Activated CD4-positive, alpha-beta memory T cell treated with anti-CD3 and anti-CD28 coated beads, Interleukin-2, amount 10 ng/mL, durations not matched to agents 7 days and 5 days (primary cell): ENCODE results near the gene DIP2B. TPM values are rescaled to one million over a fixed set of nuclear protein-coding genes. Genes with fewer than 3 reads are reported as not detected.

Experiments used
- CTCF ChIA-PET: fragments of 350-600 bp; sonication (Branson Sonifier 250); formaldehyde crosslinking; loops from one replicate; lab custom pipeline; 2021; ENCODE audit warnings: antibody characterized with exemption, inconsistent platforms; lab: Charles Lee
- POLR2A ChIA-PET: fragments of 350-600 bp; sonication (Branson Sonifier 250); formaldehyde crosslinking; loops from one replicate; lab custom pipeline; 2021; ENCODE audit warnings: antibody characterized with exemption; lab: Charles Lee
- DNase-seq: peaks from one replicate; pipeline ENCODE4 v3.0.0-alpha.2; 2020
- H3K27ac Mint-ChIP-seq: one replicate; pipeline ENCODE4 v1.8.0; 2021; ENCODE audit warnings: mild to moderate bottlenecking, mixed read lengths
- H3K27me3 Mint-ChIP-seq: one replicate; pipeline ENCODE4 v1.8.0; 2021; ENCODE audit warnings: mixed read lengths
- H3K36me3 Mint-ChIP-seq: one replicate; pipeline ENCODE4 v1.8.0; 2021; ENCODE audit warnings: low read depth, mixed read lengths
- H3K4me1 Mint-ChIP-seq: one replicate; pipeline ENCODE4 v1.8.0; 2021; ENCODE audit warnings: mixed read lengths
- H3K4me3 Mint-ChIP-seq: one replicate; pipeline ENCODE4 v1.8.0; 2021; ENCODE audit warnings: mild to moderate bottlenecking, mixed read lengths
- H3K9me3 Mint-ChIP-seq: one replicate; pipeline ENCODE4 v1.8.0; 2021; ENCODE audit warnings: mixed read lengths
- total RNA-seq, 2 experiments: library from RNA; stranded (reverse); gene quantifications; one replicate each; pipeline ENCODE4 v1.2.3, GENCODE V29; 2021

DIP2B gene
- total RNA-seq, 2 experiments from 2014 or later: 20.3 to 22.9 TPM

GRCh38 chr12:50571786-50572185, 67.0 kb downstream of the DIP2B start:
- CTCF ChIA-PET: interaction anchor here (0.5 to 1.3 kb wide), 2 partner anchors 8 kb away, joined by 3 read pairs; no protein-coding TSS in a partner anchor
- no peak for DNase-seq
- Mint-ChIP-seq H3K9me3 (no peaks in the 10 kb centered on the region), H3K4me1 (peaks cover 9% of the 10 kb centered on the region), H3K27me3 (no peaks in the 10 kb centered on the region), H3K36me3 (peaks cover 4% of the 10 kb centered on the region), H3K4me3 (no peak overlapping the region), H3K27ac (no peak overlapping the region)
- POLR2A ChIA-PET: no interaction called here

GRCh38 chr12:50572287-50572686, 67.5 kb downstream of the DIP2B start:
- H3K4me1 Mint-ChIP-seq: peaks cover 9% of the 10 kb centered on the region
- DNase-seq: no peak
- ChIA-PET CTCF (interaction anchor here (1.1 to 1.3 kb wide), 2 partner anchors 9 to 10 kb away, joined by 3 read pairs; no protein-coding TSS in a partner anchor), POLR2A (interaction anchor here (0.6 kb wide), 1 partner anchor 9 kb away, joined by 3 read pairs; no protein-coding TSS in a partner anchor)
- no peak overlapping the region for H3K27ac Mint-ChIP-seq
- no peaks in the 10 kb centered on the region for H3K9me3 Mint-ChIP-seq
- no peaks in the 10 kb centered on the region for H3K27me3 Mint-ChIP-seq
- no peak overlapping the region for H3K4me3 Mint-ChIP-seq
- peaks cover 4% of the 10 kb centered on the region for H3K36me3 Mint-ChIP-seq

GRCh38 chr12:50572760-50573159, 68.0 kb downstream of the DIP2B start:
- Mint-ChIP-seq H3K9me3 (no peaks in the 10 kb centered on the region), H3K4me1 (peaks cover 8% of the 10 kb centered on the region), H3K27me3 (no peaks in the 10 kb centered on the region), H3K36me3 (peaks cover 3% of the 10 kb centered on the region), H3K4me3 (no peak overlapping the region), H3K27ac (no peak overlapping the region)
- ChIA-PET CTCF (interaction anchor here (1.1 to 1.3 kb wide), 2 partner anchors 9 kb away, joined by 3 read pairs; no protein-coding TSS in a partner anchor), POLR2A (interaction anchor here (0.6 to 1.0 kb wide), 2 partner anchors 9 to 64 kb away, joined by 3 read pairs; no protein-coding TSS in a partner anchor)
- DNase-seq: no peak

- no peak overlapping the region for H3K27ac Mint-ChIP-seq
Observed at GRCh38 chr12:50573271-50573670, 68.5 kb downstream of the DIP2B start.

GRCh38 chr12:50574601-50575348, 70.0 kb downstream of the DIP2B start:
- H3K27me3 Mint-ChIP-seq: no peaks in the 10 kb centered on the region
- H3K4me1 Mint-ChIP-seq: peaks cover 2% of the 10 kb centered on the region
- POLR2A ChIA-PET: no interaction called here
- H3K36me3 Mint-ChIP-seq: no peaks in the 10 kb centered on the region
- no peak overlapping the region for H3K4me3 Mint-ChIP-seq
- CTCF ChIA-PET: no interaction called here
- DNase-seq: no peak
- no peaks in the 10 kb centered on the region for H3K9me3 Mint-ChIP-seq
- no peak overlapping the region for H3K27ac Mint-ChIP-seq

More at GRCh38 chr12:50573271-50573670, 68.5 kb downstream of the DIP2B start:
- no peaks in the 10 kb centered on the region for H3K27me3 Mint-ChIP-seq
- peaks cover 4% of the 10 kb centered on the region for H3K4me1 Mint-ChIP-seq
- no peaks in the 10 kb centered on the region for H3K36me3 Mint-ChIP-seq
- no peaks in the 10 kb centered on the region for H3K9me3 Mint-ChIP-seq
- CTCF ChIA-PET: interaction anchor here (1.1 to 1.3 kb wide), 2 partner anchors 9 to 10 kb away, joined by 3 read pairs; no protein-coding TSS in a partner anchor
- POLR2A ChIA-PET: interaction anchor here (1.0 kb wide), 1 partner anchor 64 kb away, joined by 3 read pairs; no protein-coding TSS in a partner anchor
- no peak overlapping the region for H3K4me3 Mint-ChIP-seq
- no peak for DNase-seq

- DNase-seq: no peak
- Mint-ChIP-seq H3K9me3 (no peaks in the 10 kb centered on the region), H3K4me1 (peaks cover 5% of the 10 kb centered on the region), H3K4me3 (no peak overlapping the region), H3K27ac (no peak overlapping the region), H3K27me3 (no peaks in the 10 kb centered on the region), H3K36me3 (no peaks in the 10 kb centered on the region)
- ChIA-PET CTCF (interaction anchor here (1.3 kb wide), 1 partner anchor 75 kb away, joined by 3 read pairs; the partner anchor contains the start of gene DIP2B), POLR2A (no interaction called here)
Observed at GRCh38 chr12:50579757-50580267, 75.0 kb downstream of the DIP2B start.

GRCh38 chr12:50580436-50580835, 75.7 kb downstream of the DIP2B start:
- H3K27ac Mint-ChIP-seq: no peak overlapping the region
- POLR2A ChIA-PET: no interaction called here
- no peak overlapping the region for H3K4me3 Mint-ChIP-seq

GRCh38 chr12:50581226-50582184, 76.7 kb downstream of the DIP2B start:
- Mint-ChIP-seq H3K27ac (no peak overlapping the region), H3K4me3 (no peak overlapping the region), H3K4me1 (peaks cover 3% of the 10 kb centered on the region), H3K36me3 (no peaks in the 10 kb centered on the region), H3K9me3 (no peaks in the 10 kb centered on the region), H3K27me3 (no peaks in the 10 kb centered on the region)
- ChIA-PET POLR2A (no interaction called here), CTCF (interaction anchor here (0.6 to 1.3 kb wide), 4 partner anchors 9 to 727 kb away, joined by 3 to 4 read pairs (median 3); partner anchors contain the start of gene DIP2B)
- no peak for DNase-seq

More at GRCh38 chr12:50580436-50580835, 75.7 kb downstream of the DIP2B start:
- no peak for DNase-seq
- H3K36me3 Mint-ChIP-seq: no peaks in the 10 kb centered on the region
- H3K4me1 Mint-ChIP-seq: peaks cover 3% of the 10 kb centered on the region
- CTCF ChIA-PET: interaction anchor here (1.3 kb wide), 1 partner anchor 76 kb away, joined by 3 read pairs; the partner anchor contains the start of gene DIP2B
- H3K9me3 Mint-ChIP-seq: no peaks in the 10 kb centered on the region
- H3K27me3 Mint-ChIP-seq: no peaks in the 10 kb centered on the region

GRCh38 chr12:50584135-50584534, 79.3 kb downstream of the DIP2B start:
- DNase-seq: no peak
- POLR2A ChIA-PET: no interaction called here
- no peaks in the 10 kb centered on the region for H3K27me3 Mint-ChIP-seq
- CTCF ChIA-PET: no interaction called here
- no peak overlapping the region for H3K27ac Mint-ChIP-seq
- no peaks in the 10 kb centered on the region for H3K9me3 Mint-ChIP-seq
- peaks cover 6% of the 10 kb centered on the region for H3K4me1 Mint-ChIP-seq
- no peaks in the 10 kb centered on the region for H3K36me3 Mint-ChIP-seq
- H3K4me3 Mint-ChIP-seq: no peak overlapping the region

GRCh38 chr12:50589650-50590435, 85.1 kb downstream of the DIP2B start:
- peak; percentile 23 for DNase-seq
- Mint-ChIP-seq H3K4me1 (peaks cover 13% of the 10 kb centered on the region), H3K9me3 (no peaks in the 10 kb centered on the region), H3K36me3 (no peaks in the 10 kb centered on the region), H3K27me3 (no peaks in the 10 kb centered on the region), H3K27ac (no peak overlapping the region), H3K4me3 (peak overlapping the region; percentile 22)
- POLR2A ChIA-PET: no interaction called here
- CTCF ChIA-PET: interaction anchor here (1.0 kb wide), 1 partner anchor 42 kb away, joined by 4 read pairs; no protein-coding TSS in a partner anchor

- H3K27ac Mint-ChIP-seq: no peak overlapping the region
- CTCF ChIA-PET: interaction anchor here (0.5 kb wide), 1 partner anchor 88 kb away, joined by 3 read pairs; no protein-coding TSS in a partner anchor
Observed at GRCh38 chr12:50590869-50591268, 86.1 kb downstream of the DIP2B start.

More at GRCh38 chr12:50590869-50591268, 86.1 kb downstream of the DIP2B start:
- Mint-ChIP-seq H3K4me3 (no peak overlapping the region), H3K9me3 (no peaks in the 10 kb centered on the region), H3K4me1 (peaks cover 13% of the 10 kb centered on the region), H3K27me3 (no peaks in the 10 kb centered on the region), H3K36me3 (no peaks in the 10 kb centered on the region)
- no peak for DNase-seq
- POLR2A ChIA-PET: no interaction called here
